Measurements from ENCODE around the gene SH3TC2.

SH3TC2 gene

GRCh38 chr5:149019679-149020078, 43.2 kb downstream of the SH3TC2 start:
- no peaks in the 10 kb centered on the region for H3K4me1 ChIP-seq (ENCODE audit: control insufficient read depth, insufficient read depth, low read length, poor library complexity, severe bottlenecking)
- no peaks in the 10 kb centered on the region for H3K36me3 ChIP-seq (ENCODE audit: control insufficient read depth, insufficient read depth, low read length)
- no peak for DNase-seq
- H3K27me3 ChIP-seq (replicated peaks; ENCODE audit: control insufficient read depth, insufficient read depth, low read length, poor library complexity, severe bottlenecking), result no peaks in the 10 kb centered on the region
- H3K4me3 ChIP-seq (ENCODE audit: insufficient read depth, low read depth, low read length, poor library complexity, severe bottlenecking), result no peak overlapping the region
- H3K9me3 ChIP-seq (ENCODE audit: control insufficient read depth, low read length), result no peaks in the 10 kb centered on the region
- H3K27ac ChIP-seq (ENCODE audit: insufficient read depth, low read length, poor library complexity, severe bottlenecking), result no peak overlapping the region

DNA sequence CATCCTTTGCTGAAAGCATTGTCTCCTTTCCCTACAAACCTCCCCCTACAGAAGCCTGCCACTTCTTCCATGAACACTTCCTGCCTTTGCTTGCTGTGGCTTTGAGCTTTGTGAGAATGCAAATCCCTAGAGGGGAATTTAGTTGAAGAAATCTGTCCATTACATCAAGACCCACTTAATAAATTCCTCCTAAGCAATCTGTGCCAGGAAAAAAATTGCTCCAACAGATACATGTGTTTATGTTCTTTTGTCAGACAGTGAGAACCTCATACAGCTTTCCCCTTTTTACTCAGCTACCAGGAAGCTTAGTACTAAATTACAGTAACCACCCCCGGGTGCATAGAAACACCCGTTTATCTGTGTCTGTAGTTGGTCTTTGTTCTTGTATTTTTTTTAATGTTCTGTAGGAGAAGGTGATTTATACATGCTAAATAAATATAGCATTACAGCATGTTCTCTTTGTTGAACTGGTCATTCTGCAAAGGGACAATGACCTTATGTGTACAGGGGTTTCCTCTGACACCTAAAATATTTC, 43.9 kb downstream of the SH3TC2 start:
- Histone ChIP-seq H3K36me3 (ENCODE audit: control insufficient read depth, insufficient read depth, low read length) (no peaks in the 10 kb centered on the region), H3K4me1 (ENCODE audit: control insufficient read depth, insufficient read depth, low read length, poor library complexity, severe bottlenecking) (no peaks in the 10 kb centered on the region), H3K9me3 (ENCODE audit: control insufficient read depth, low read length) (no peaks in the 10 kb centered on the region), H3K27ac (ENCODE audit: insufficient read depth, low read length, poor library complexity, severe bottlenecking) (no peak overlapping the region), H3K27me3 (replicated peaks; ENCODE audit: control insufficient read depth, insufficient read depth, low read length, poor library complexity, severe bottlenecking) (no peaks in the 10 kb centered on the region), H3K4me3 (ENCODE audit: insufficient read depth, low read depth, low read length, poor library complexity, severe bottlenecking) (no peak overlapping the region)
- no peak for DNase-seq

- no peak overlapping the region for H3K27ac ChIP-seq (ENCODE audit: insufficient read depth, low read length, poor library complexity, severe bottlenecking)
- no peaks in the 10 kb centered on the region for H3K36me3 ChIP-seq (ENCODE audit: control insufficient read depth, insufficient read depth, low read length)
- H3K4me1 ChIP-seq (ENCODE audit: control insufficient read depth, insufficient read depth, low read length, poor library complexity, severe bottlenecking), result no peaks in the 10 kb centered on the region
- no peaks in the 10 kb centered on the region for H3K27me3 ChIP-seq (replicated peaks; ENCODE audit: control insufficient read depth, insufficient read depth, low read length, poor library complexity, severe bottlenecking)
- H3K4me3 ChIP-seq (ENCODE audit: insufficient read depth, low read depth, low read length, poor library complexity, severe bottlenecking), result no peak overlapping the region
- H3K9me3 ChIP-seq (ENCODE audit: control insufficient read depth, low read length), result no peaks in the 10 kb centered on the region
- DNase-seq, result no peak
Measured at GRCh38 chr5:149017636-149018035, 45.2 kb downstream of the SH3TC2 start.

DNA sequence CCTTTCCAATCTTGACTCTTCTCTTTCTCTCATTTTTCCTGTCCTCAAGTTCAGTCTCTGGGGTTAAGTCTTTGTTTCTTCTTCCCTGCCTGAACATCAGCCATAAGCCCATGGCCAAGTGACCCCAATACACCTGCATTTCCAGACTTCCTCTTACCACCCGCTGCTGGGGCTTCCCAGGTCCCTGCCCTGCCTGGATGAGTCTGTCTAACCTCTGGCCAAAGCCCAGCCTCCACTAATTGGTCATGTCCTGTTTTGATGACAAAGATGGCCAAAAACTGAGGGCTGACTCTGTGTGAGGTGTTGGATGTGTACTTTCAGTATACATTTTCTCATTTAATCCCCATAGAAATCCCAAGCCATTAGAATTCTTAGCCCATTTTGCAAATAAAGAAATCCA, 47.3 kb downstream of the SH3TC2 start:
- no peak for DNase-seq
- Histone ChIP-seq H3K9me3 (ENCODE audit: control insufficient read depth, low read length) (no peaks in the 10 kb centered on the region), H3K4me1 (ENCODE audit: control insufficient read depth, insufficient read depth, low read length, poor library complexity, severe bottlenecking) (no peaks in the 10 kb centered on the region), H3K36me3 (ENCODE audit: control insufficient read depth, insufficient read depth, low read length) (no peaks in the 10 kb centered on the region), H3K27ac (ENCODE audit: insufficient read depth, low read length, poor library complexity, severe bottlenecking) (no peak overlapping the region), H3K4me3 (ENCODE audit: insufficient read depth, low read depth, low read length, poor library complexity, severe bottlenecking) (no peak overlapping the region), H3K27me3 (replicated peaks; ENCODE audit: control insufficient read depth, insufficient read depth, low read length, poor library complexity, severe bottlenecking) (no peaks in the 10 kb centered on the region)

DNA sequence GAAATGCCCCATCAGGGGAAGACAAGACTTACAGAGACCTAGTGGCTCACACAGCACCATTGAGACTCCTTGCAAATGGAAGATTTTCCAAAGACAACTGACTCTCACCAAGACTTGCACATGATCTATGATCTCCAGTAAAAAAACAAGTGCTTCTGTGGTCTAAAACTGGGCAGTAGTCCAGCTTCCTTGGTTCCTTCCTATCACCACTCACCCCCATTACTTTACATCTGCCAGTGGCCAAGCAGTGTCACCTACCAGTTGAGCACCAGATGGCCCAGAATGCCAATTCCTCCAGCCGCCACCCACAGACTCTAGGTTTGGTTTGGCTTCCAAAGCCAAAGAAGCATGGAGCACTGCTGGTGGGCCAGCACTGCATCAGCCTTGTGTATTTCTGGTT, 47.7 kb downstream of the SH3TC2 start:
- no peaks in the 10 kb centered on the region for H3K4me1 ChIP-seq (ENCODE audit: control insufficient read depth, insufficient read depth, low read length, poor library complexity, severe bottlenecking)
- H3K36me3 ChIP-seq (ENCODE audit: control insufficient read depth, insufficient read depth, low read length), result no peaks in the 10 kb centered on the region
- H3K4me3 ChIP-seq (ENCODE audit: insufficient read depth, low read depth, low read length, poor library complexity, severe bottlenecking), result no peak overlapping the region
- no peak overlapping the region for H3K27ac ChIP-seq (ENCODE audit: insufficient read depth, low read length, poor library complexity, severe bottlenecking)
- H3K27me3 ChIP-seq (replicated peaks; ENCODE audit: control insufficient read depth, insufficient read depth, low read length, poor library complexity, severe bottlenecking), result no peaks in the 10 kb centered on the region
- no peak for DNase-seq
- no peaks in the 10 kb centered on the region for H3K9me3 ChIP-seq (ENCODE audit: control insufficient read depth, low read length)

- Histone ChIP-seq H3K27ac (ENCODE audit: insufficient read depth, low read length, poor library complexity, severe bottlenecking) (no peak overlapping the region), H3K4me1 (ENCODE audit: control insufficient read depth, insufficient read depth, low read length, poor library complexity, severe bottlenecking) (no peaks in the 10 kb centered on the region), H3K4me3 (ENCODE audit: insufficient read depth, low read depth, low read length, poor library complexity, severe bottlenecking) (no peak overlapping the region), H3K36me3 (ENCODE audit: control insufficient read depth, insufficient read depth, low read length) (no peaks in the 10 kb centered on the region), H3K9me3 (ENCODE audit: control insufficient read depth, low read length) (no peaks in the 10 kb centered on the region), H3K27me3 (replicated peaks; ENCODE audit: control insufficient read depth, insufficient read depth, low read length, poor library complexity, severe bottlenecking) (no peaks in the 10 kb centered on the region)
- DNase-seq, result no peak
Measured at GRCh38 chr5:149014571-149015031, 48.3 kb downstream of the SH3TC2 start.

- H3K4me1 ChIP-seq (ENCODE audit: control insufficient read depth, insufficient read depth, low read length, poor library complexity, severe bottlenecking), result no peaks in the 10 kb centered on the region
- H3K27me3 ChIP-seq (replicated peaks; ENCODE audit: control insufficient read depth, insufficient read depth, low read length, poor library complexity, severe bottlenecking), result no peaks in the 10 kb centered on the region
- no peak overlapping the region for H3K4me3 ChIP-seq (ENCODE audit: insufficient read depth, low read depth, low read length, poor library complexity, severe bottlenecking)
- no peaks in the 10 kb centered on the region for H3K36me3 ChIP-seq (ENCODE audit: control insufficient read depth, insufficient read depth, low read length)
- DNase-seq, result no peak
- no peaks in the 10 kb centered on the region for H3K9me3 ChIP-seq (ENCODE audit: control insufficient read depth, low read length)
- H3K27ac ChIP-seq (ENCODE audit: insufficient read depth, low read length, poor library complexity, severe bottlenecking), result no peak overlapping the region
Measured at GRCh38 chr5:149013796-149014195, 49.1 kb downstream of the SH3TC2 start.

- no peak overlapping the region for H3K27ac ChIP-seq (ENCODE audit: insufficient read depth, low read length, poor library complexity, severe bottlenecking)
- no peak overlapping the region for H3K4me3 ChIP-seq (ENCODE audit: insufficient read depth, low read depth, low read length, poor library complexity, severe bottlenecking)
- DNase-seq, result no peak
- no peaks in the 10 kb centered on the region for H3K4me1 ChIP-seq (ENCODE audit: control insufficient read depth, insufficient read depth, low read length, poor library complexity, severe bottlenecking)
- H3K9me3 ChIP-seq (ENCODE audit: control insufficient read depth, low read length), result no peaks in the 10 kb centered on the region
- H3K27me3 ChIP-seq (replicated peaks; ENCODE audit: control insufficient read depth, insufficient read depth, low read length, poor library complexity, severe bottlenecking), result no peaks in the 10 kb centered on the region
- no peaks in the 10 kb centered on the region for H3K36me3 ChIP-seq (ENCODE audit: control insufficient read depth, insufficient read depth, low read length)
Measured at GRCh38 chr5:149012350-149012749, 50.5 kb downstream of the SH3TC2 start.

GRCh38 chr5:149011728-149012127, 51.1 kb downstream of the SH3TC2 start:
- H3K4me3 ChIP-seq (ENCODE audit: insufficient read depth, low read depth, low read length, poor library complexity, severe bottlenecking), result no peak overlapping the region
- no peaks in the 10 kb centered on the region for H3K36me3 ChIP-seq (ENCODE audit: control insufficient read depth, insufficient read depth, low read length)
- no peaks in the 10 kb centered on the region for H3K27me3 ChIP-seq (replicated peaks; ENCODE audit: control insufficient read depth, insufficient read depth, low read length, poor library complexity, severe bottlenecking)
- H3K27ac ChIP-seq (ENCODE audit: insufficient read depth, low read length, poor library complexity, severe bottlenecking), result no peak overlapping the region
- no peak for DNase-seq
- no peaks in the 10 kb centered on the region for H3K9me3 ChIP-seq (ENCODE audit: control insufficient read depth, low read length)
- H3K4me1 ChIP-seq (ENCODE audit: control insufficient read depth, insufficient read depth, low read length, poor library complexity, severe bottlenecking), result no peaks in the 10 kb centered on the region

DNA sequence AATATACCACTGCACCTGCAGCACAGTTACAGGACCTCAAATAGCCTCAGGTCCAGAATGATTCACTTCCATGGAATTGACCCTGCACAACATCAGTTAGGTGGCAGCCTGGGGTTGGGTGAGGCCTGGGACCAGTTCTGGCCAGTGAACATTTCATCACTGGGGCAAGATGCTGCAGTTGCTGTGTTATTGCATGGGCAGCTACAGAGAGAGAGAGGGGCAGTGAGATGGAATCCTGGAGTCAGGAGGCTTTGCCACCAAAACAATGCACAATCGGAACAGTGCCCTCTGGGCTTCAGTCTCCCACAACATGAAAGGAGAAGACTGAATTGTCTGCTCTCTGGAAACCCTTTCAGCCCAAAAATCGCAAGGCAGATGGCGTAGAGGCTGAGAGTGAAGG, 51.8 kb downstream of the SH3TC2 start:
- H3K27ac ChIP-seq (ENCODE audit: insufficient read depth, low read length, poor library complexity, severe bottlenecking), result no peak overlapping the region
- no peaks in the 10 kb centered on the region for H3K4me1 ChIP-seq (ENCODE audit: control insufficient read depth, insufficient read depth, low read length, poor library complexity, severe bottlenecking)
- no peaks in the 10 kb centered on the region for H3K9me3 ChIP-seq (ENCODE audit: control insufficient read depth, low read length)
- H3K4me3 ChIP-seq (ENCODE audit: insufficient read depth, low read depth, low read length, poor library complexity, severe bottlenecking), result no peak overlapping the region
- H3K36me3 ChIP-seq (ENCODE audit: control insufficient read depth, insufficient read depth, low read length), result no peaks in the 10 kb centered on the region
- no peak for DNase-seq
- no peaks in the 10 kb centered on the region for H3K27me3 ChIP-seq (replicated peaks; ENCODE audit: control insufficient read depth, insufficient read depth, low read length, poor library complexity, severe bottlenecking)
